Panc1 (cell line): ENCODE data around the gene ECM1. TPM values are rescaled to one million over a fixed set of nuclear protein-coding genes. Genes with fewer than 3 reads are reported as not detected.

Experiments used
- ATAC-seq: fragments of 200-7000 bp; cut with Tn5 transposase; 2 replicates; pipeline ENCODE4 v1.9.1; 2020; ENCODE audit warnings: mild to moderate bottlenecking, moderate library complexity
- BruUV-seq: library from RNA; stranded (reverse); fragments of 400-500 nt; replicated peaks from 2 replicates; lab custom pipeline; 2021; lab: Mats Ljungman, UMichigan
- CTCF ChIA-PET: fragments of 300-600 bp; sonication (Branson Sonifier 250); formaldehyde crosslinking; loops from one replicate; lab custom pipeline; 2022; ENCODE audit warnings: antibody characterized with exemption; lab: Charles Lee
- POLR2A ChIA-PET: fragments of 300-600 bp; sonication (Branson Sonifier 250); formaldehyde crosslinking; loops from one replicate; lab custom pipeline; 2022; ENCODE audit warnings: antibody characterized with exemption; lab: Charles Lee
- DNase-seq: peaks from one replicate; pipeline ENCODE4 v3.0.0-alpha.2; 2010; ENCODE audit warnings: low read depth, low spot score
- H3K27ac ChIP-seq: 2 replicates; pipeline ENCODE4 v1.5.1; 2011; ENCODE audit warnings: mild to moderate bottlenecking, low read length, inconsistent platforms
- H3K27me3 ChIP-seq: fragments of 200-500 bp; sonication (Bioruptor generic); 2 replicates; pipeline ENCODE4 v1.6.0; 2014; ENCODE audit warnings: low read length, inconsistent platforms; ENCODE audit not compliant: control insufficient read depth, insufficient read depth
- H3K36me3 ChIP-seq: fragments of 200-500 bp; sonication (Bioruptor generic); 2 replicates; pipeline ENCODE4 v1.5.1; 2014; ENCODE audit warnings: inconsistent platforms, mild to moderate bottlenecking, low read length, moderate library complexity; ENCODE audit not compliant: control insufficient read depth, insufficient read depth
- H3K4me1 ChIP-seq: 2 replicates; pipeline ENCODE4 v1.5.1; 2011; ENCODE audit warnings: inconsistent platforms, mild to moderate bottlenecking, low read length, moderate library complexity; ENCODE audit not compliant: control insufficient read depth, insufficient read depth
- H3K4me3 ChIP-seq, 2 experiments: 2 replicates each; pipeline ENCODE4 v1.5.1; 2011 to 2012; ENCODE audit warnings: low read depth in 2 of 2, low read length in 2 of 2, mild to moderate bottlenecking in 2 of 2, inconsistent platforms in 1 of 2, moderate library complexity in 1 of 2
- H3K9me3 ChIP-seq: fragments of 200-500 bp; sonication (Bioruptor generic); 2 replicates; pipeline ENCODE4 v1.5.1; 2014; ENCODE audit warnings: low read depth, mild to moderate bottlenecking, inconsistent platforms, low read length, moderate library complexity; ENCODE audit not compliant: control insufficient read depth, insufficient read depth
- POLR2AphosphoS5 ChIP-seq: IDR thresholded peaks from 2 replicates; pipeline ENCODE4 v1.6.1; 2012; ENCODE audit warnings: mild to moderate bottlenecking, low read depth, low read length, moderate library complexity
- SIN3A ChIP-seq: IDR thresholded peaks from 2 replicates; pipeline ENCODE4 v1.6.1; 2012; ENCODE audit warnings: low read depth, mild to moderate bottlenecking, low read length, moderate library complexity, borderline replicate concordance; ENCODE audit not compliant: insufficient read depth
- TCF7L2 ChIP-seq: IDR thresholded peaks from 2 replicates; pipeline ENCODE4 v1.6.1; 2011; ENCODE audit warnings: mild to moderate bottlenecking, low read depth, low read length, inconsistent platforms
- in situ Hi-C: cut with HindIII; loops from 2 replicates; pipeline ENCODE4 v1.10.0; 2016; ENCODE audit warnings: low sequenced_read_pairs, low pct_unique_long_range_greater_than_20kb
- intact Hi-C: fragments of 100-400 bp; cut with micrococcal nuclease; formaldehyde crosslinking; loops from one replicate; pipeline ENCODE4 v1.10.0; 2022; ENCODE audit not compliant: unreplicated experiment
- total RNA-seq: library from RNA; stranded (reverse); gene quantifications from one replicate; pipeline ENCODE4 v1.2.1, GENCODE V29; 2021; ENCODE audit not compliant: unreplicated experiment
- TF ChIP-seq, protein P1 (sequence below): fragments of 450-650 bp; IDR thresholded peaks from 2 replicates; pipeline ENCODE4 v1.5.1; 2017; ENCODE audit warnings: mild to moderate bottlenecking
- TF ChIP-seq, protein P2 (sequence below), 2 experiments: IDR thresholded peaks; 2 replicates each; pipeline ENCODE4 v1.6.1; 2011 to 2012; ENCODE audit warnings: low read depth in 2 of 2, control low read depth in 1 of 2, low read length in 1 of 2, mild to moderate bottlenecking in 1 of 2, moderate library complexity in 1 of 2; ENCODE audit not compliant: insufficient read depth in 1 of 2

Gene ECM1
- total RNA-seq, 1 experiment from 2014 or later: 2.2 TPM

DNA sequence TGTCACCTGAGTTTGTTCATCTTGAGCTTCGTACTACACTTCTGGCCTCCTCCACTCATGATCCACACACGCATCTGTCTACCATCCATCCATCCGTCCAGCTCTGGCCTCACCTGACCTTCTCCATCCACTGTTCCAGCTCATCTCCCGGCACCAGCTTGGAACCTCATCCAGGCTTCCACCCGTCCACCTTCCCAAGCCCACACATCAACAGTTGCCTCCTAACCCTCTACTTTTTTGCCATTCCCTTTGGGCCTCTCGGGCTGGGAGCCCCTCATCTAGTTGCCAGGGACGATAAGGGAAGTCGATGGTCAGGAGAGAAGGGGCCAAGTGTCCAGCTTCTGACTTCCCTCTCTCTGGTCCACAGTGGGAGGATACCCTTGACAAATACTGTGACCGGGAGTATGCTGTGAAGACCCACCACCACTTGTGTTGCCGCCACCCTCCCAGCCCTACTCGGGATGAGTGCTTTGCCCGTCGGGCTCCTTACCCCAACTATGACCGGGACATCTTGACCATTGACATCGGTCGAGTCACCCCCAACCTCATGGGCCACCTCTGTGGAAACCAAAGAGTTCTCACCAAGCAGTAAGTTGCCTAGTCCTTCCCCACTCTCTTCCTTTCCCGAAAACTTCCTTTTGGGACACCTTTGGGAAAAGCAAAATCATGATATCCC is 4.2 kb downstream of the ECM1 start:
- TF ChIP-seq, protein P1, sequence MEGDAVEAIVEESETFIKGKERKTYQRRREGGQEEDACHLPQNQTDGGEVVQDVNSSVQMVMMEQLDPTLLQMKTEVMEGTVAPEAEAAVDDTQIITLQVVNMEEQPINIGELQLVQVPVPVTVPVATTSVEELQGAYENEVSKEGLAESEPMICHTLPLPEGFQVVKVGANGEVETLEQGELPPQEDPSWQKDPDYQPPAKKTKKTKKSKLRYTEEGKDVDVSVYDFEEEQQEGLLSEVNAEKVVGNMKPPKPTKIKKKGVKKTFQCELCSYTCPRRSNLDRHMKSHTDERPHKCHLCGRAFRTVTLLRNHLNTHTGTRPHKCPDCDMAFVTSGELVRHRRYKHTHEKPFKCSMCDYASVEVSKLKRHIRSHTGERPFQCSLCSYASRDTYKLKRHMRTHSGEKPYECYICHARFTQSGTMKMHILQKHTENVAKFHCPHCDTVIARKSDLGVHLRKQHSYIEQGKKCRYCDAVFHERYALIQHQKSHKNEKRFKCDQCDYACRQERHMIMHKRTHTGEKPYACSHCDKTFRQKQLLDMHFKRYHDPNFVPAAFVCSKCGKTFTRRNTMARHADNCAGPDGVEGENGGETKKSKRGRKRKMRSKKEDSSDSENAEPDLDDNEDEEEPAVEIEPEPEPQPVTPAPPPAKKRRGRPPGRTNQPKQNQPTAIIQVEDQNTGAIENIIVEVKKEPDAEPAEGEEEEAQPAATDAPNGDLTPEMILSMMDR: no peak
- no peak for TF ChIP-seq SIN3A
- TF ChIP-seq, protein P2, sequence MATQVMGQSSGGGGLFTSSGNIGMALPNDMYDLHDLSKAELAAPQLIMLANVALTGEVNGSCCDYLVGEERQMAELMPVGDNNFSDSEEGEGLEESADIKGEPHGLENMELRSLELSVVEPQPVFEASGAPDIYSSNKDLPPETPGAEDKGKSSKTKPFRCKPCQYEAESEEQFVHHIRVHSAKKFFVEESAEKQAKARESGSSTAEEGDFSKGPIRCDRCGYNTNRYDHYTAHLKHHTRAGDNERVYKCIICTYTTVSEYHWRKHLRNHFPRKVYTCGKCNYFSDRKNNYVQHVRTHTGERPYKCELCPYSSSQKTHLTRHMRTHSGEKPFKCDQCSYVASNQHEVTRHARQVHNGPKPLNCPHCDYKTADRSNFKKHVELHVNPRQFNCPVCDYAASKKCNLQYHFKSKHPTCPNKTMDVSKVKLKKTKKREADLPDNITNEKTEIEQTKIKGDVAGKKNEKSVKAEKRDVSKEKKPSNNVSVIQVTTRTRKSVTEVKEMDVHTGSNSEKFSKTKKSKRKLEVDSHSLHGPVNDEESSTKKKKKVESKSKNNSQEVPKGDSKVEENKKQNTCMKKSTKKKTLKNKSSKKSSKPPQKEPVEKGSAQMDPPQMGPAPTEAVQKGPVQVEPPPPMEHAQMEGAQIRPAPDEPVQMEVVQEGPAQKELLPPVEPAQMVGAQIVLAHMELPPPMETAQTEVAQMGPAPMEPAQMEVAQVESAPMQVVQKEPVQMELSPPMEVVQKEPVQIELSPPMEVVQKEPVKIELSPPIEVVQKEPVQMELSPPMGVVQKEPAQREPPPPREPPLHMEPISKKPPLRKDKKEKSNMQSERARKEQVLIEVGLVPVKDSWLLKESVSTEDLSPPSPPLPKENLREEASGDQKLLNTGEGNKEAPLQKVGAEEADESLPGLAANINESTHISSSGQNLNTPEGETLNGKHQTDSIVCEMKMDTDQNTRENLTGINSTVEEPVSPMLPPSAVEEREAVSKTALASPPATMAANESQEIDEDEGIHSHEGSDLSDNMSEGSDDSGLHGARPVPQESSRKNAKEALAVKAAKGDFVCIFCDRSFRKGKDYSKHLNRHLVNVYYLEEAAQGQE (IDR thresholded peaks at IDR 0.05; ENCODE audit: insufficient read depth in 1 of 2, low read depth in 2 of 2, low read length in 1 of 2): no peak
- TF ChIP-seq POLR2AphosphoS5: no peak
- TF ChIP-seq TCF7L2: no peak
- Histone ChIP-seq H3K4me3 (no peak overlapping the region), H3K36me3 (no peaks in the 10 kb centered on the region), H3K27me3 (no peaks in the 10 kb centered on the region), H3K27ac (no peak overlapping the region), H3K4me1 (no peaks in the 10 kb centered on the region), H3K9me3 (no peaks in the 10 kb centered on the region)
- intact Hi-C loops (no loop called here), in situ Hi-C loops (no loop called here)
- no TSS peak for BruUV-seq
- no peak for DNase-seq
- POLR2A ChIA-PET: interaction anchor here (0.6 kb wide), 1 partner anchor 262 kb away, joined by 3 read pairs; no protein-coding TSS in a partner anchor
- CTCF ChIA-PET: no interaction called here
- ATAC-seq: no peak

DNA sequence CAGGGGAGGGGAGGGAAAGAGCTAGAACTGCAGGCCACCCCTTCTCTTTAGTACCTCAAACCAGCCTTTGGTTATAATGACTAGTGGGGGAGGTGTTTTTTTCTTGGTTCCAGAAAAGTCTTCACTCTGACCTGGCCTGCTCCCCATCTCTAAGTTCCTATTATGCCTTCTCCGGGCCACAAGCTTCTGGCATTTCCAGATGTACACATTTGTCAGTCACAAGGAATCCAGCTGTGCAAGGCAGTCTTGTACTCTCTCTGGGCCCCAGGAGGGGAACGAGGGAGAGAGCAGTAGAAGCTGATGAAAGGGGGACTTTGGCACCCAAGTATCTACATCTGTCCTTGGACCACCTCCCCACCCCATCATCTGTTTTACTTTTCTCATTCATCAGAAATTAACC is 4.9 kb downstream of the ECM1 start:
- ATAC-seq (no peak), DNase-seq (no peak)
- intact Hi-C loops (no loop called here), in situ Hi-C loops (no loop called here)
- H3K4me1 ChIP-seq: no peaks in the 10 kb centered on the region
- no peak overlapping the region for H3K4me3 ChIP-seq
- ChIA-PET CTCF (no interaction called here), POLR2A (no interaction called here)
- no peak overlapping the region for H3K27ac ChIP-seq
- TF ChIP-seq TCF7L2 (no peak), SIN3A (no peak), POLR2AphosphoS5 (no peak)
- TF ChIP-seq, protein P1: no peak
- TF ChIP-seq, protein P2 (IDR thresholded peaks at IDR 0.05; ENCODE audit: insufficient read depth in 1 of 2, low read depth in 2 of 2, low read length in 1 of 2): no peak
- H3K36me3 ChIP-seq: no peaks in the 10 kb centered on the region
- H3K9me3 ChIP-seq: no peaks in the 10 kb centered on the region
- no TSS peak for BruUV-seq
- H3K27me3 ChIP-seq: no peaks in the 10 kb centered on the region
